Left renal cortex interstitium (tissue), 4 donors: Measurements from ENCODE around the gene YDJC. TPM values are rescaled to one million over a fixed set of nuclear protein-coding genes. Genes with fewer than 3 reads are reported as not detected.
"Not testable (repeated sequence)": the region's sequence is repeated elsewhere in the genome, so short reads cannot be mapped to it uniquely, and the experiment has no call there.

Experiments
- DNase-seq, 4 donors: peaks; one replicate each; pipeline ENCODE4 v3.0.0-alpha.2; 2013; ENCODE audit warnings: low read depth in 4 of 4, low spot score in 2 of 4, missing footprints in 1 of 4
- polyA plus RNA-seq, 4 donors: library from polyadenylated mRNA; unstranded; fragments of 120-200 nt; gene quantifications; one replicate each; pipeline ENCODE4 v1.2.1, GENCODE V29; 2013; ENCODE audit not compliant: insufficient read length in 4 of 4

Gene YDJC
- polyA plus RNA-seq, 4 donors = 9.3 to 21.9 (median 16.4) TPM

- no peak for DNase-seq
These were observed 3.7 kb upstream of the YDJC start for GRCh38 chr22:21633481-21633880.

- DNase-seq = no peak
These were observed 3.1 kb upstream of the YDJC start for GRCh38 chr22:21632931-21633330.

GRCh38 chr22:21632237-21632895 is 2.5 kb upstream of the YDJC start, which contains the start of gene CCDC116:
Gene CCDC116 (plus strand): TSS chr22:21632760. CDS start chr22:21633182, 422 bp downstream.
- DNase-seq = no peak

- no peak for DNase-seq
These were observed 1.2 kb upstream of the YDJC start for GRCh38 chr22:21631025-21631424.

- no peak for DNase-seq
These were observed 1.2 kb downstream of the YDJC start for GRCh38 chr22:21628386-21629254.

- no peak for DNase-seq
These were observed 2.9 kb downstream of the YDJC start for GRCh38 chr22:21626735-21627469.

GRCh38 chr22:21626073-21626734 is 3.6 kb downstream of the YDJC start:
- no peak for DNase-seq

- no peak for DNase-seq
These were observed 4.7 kb downstream of the YDJC start for GRCh38 chr22:21624880-21625791.

- no peak for DNase-seq
These were observed 5.5 kb downstream of the YDJC start for GRCh38 chr22:21624120-21624879.

GRCh38 chr22:21623648-21623970 is 6.2 kb downstream of the YDJC start:
- DNase-seq = no peak

GRCh38 chr22:21622919-21623647 is 6.7 kb downstream of the YDJC start:
- no peak for DNase-seq

- DNase-seq = no peak
These were observed 7.6 kb downstream of the YDJC start for GRCh38 chr22:21622011-21622918.

GRCh38 chr22:21621025-21621424 is 8.8 kb downstream of the YDJC start:
- DNase-seq = no peak

GRCh38 chr22:21617337-21617736 is 12.5 kb downstream of the YDJC start:
- not testable (repeated sequence) for DNase-seq

GRCh38 chr22:21615731-21616130 is 14.1 kb downstream of the YDJC start:
- no peak for DNase-seq

GRCh38 chr22:21613553-21614233 is 16.1 kb downstream of the YDJC start:
- DNase-seq = no peak

GRCh38 chr22:21612858-21613257 is 17.0 kb downstream of the YDJC start:
- DNase-seq = no peak
